ENCODE data around the gene PLA2G4A.

- no peak for TF ChIP-seq CTCF (conservative IDR thresholded peaks at IDR 0.05 in 1 of 2, IDR thresholded peaks at IDR 0.05 in 1 of 2; ENCODE audit: low read depth in 1 of 2, low read length in 2 of 2)
- no peak for TF ChIP-seq EZH2 (IDR thresholded peaks at IDR 0.05; ENCODE audit: low read length, missing control alignments)
Measured at GRCh38 chr1:186819126-186819525, 9.6 kb upstream of the PLA2G4A start.

All from fibroblast of lung (primary cell).